WTC11 (cell line): Measurements from ENCODE around the gene MAP4K4. TPM values are rescaled to one million over a fixed set of nuclear protein-coding genes. Genes with fewer than 3 reads are reported as not detected.

Experiments
- ATAC-seq: fragments of 200-7000 bp; cut with Tn5 transposase; 2 replicates; pipeline ENCODE4 v1.10.0; 2021; ENCODE audit warnings: mild to moderate bottlenecking, moderate library complexity
- CTCF ChIA-PET: fragments of 300-600 bp; sonication (Branson Sonifier 250); formaldehyde crosslinking; loops from one replicate; lab custom pipeline; 2021; ENCODE audit warnings: antibody characterized with exemption; lab: Charles Lee
- POLR2A ChIA-PET: fragments of 350-600 bp; sonication (Branson Sonifier 250); formaldehyde crosslinking; loops from one replicate; lab custom pipeline; 2021; ENCODE audit warnings: antibody characterized with exemption; lab: Charles Lee
- DNase-seq: peaks from one replicate; pipeline ENCODE4 v3.0.0; 2021; ENCODE audit warnings: low spot score
- H3K27ac Mint-ChIP-seq: 2 replicates; pipeline ENCODE4 v1.8.0; 2021; ENCODE audit warnings: mixed read lengths
- H3K27me3 Mint-ChIP-seq: 2 replicates; pipeline ENCODE4 v1.8.0; 2021; ENCODE audit warnings: low read depth, mild to moderate bottlenecking, moderate library complexity, mixed read lengths
- H3K36me3 Mint-ChIP-seq: 2 replicates; pipeline ENCODE4 v1.8.0; 2021; ENCODE audit warnings: mixed read lengths
- H3K4me1 Mint-ChIP-seq: 2 replicates; pipeline ENCODE4 v1.8.0; 2022; ENCODE audit warnings: mixed read lengths
- H3K4me3 Mint-ChIP-seq: 2 replicates; pipeline ENCODE4 v1.8.0; 2021; ENCODE audit warnings: mild to moderate bottlenecking, moderate library complexity, mixed read lengths
- H3K9me3 Mint-ChIP-seq: 2 replicates; pipeline ENCODE4 v1.8.0; 2021; ENCODE audit warnings: mixed read lengths
- ATF2 ChIP-seq: sonication (generic); formaldehyde crosslinking; IDR thresholded peaks from 2 replicates; pipeline ENCODE4 v1.8.1; 2022; ENCODE audit warnings: low read depth, missing genetic modification reagents, borderline replicate concordance
- CBFB ChIP-seq: sonication (generic); formaldehyde crosslinking; IDR thresholded peaks from 2 replicates; pipeline ENCODE4 v1.8.1; 2022; ENCODE audit warnings: mild to moderate bottlenecking, low read depth, missing genetic modification reagents
- CDX4 ChIP-seq: fragments of 250-450 bp; sonication (Bioruptor Pico); IDR thresholded peaks from 2 replicates; pipeline ENCODE4 v1.9.0; 2021; ENCODE audit warnings: moderate library complexity, mild to moderate bottlenecking, inconsistent platforms, borderline replicate concordance
- CREM ChIP-seq: sonication (generic); formaldehyde crosslinking; IDR thresholded peaks from 2 replicates; pipeline ENCODE4 v1.8.1; 2022; ENCODE audit warnings: mild to moderate bottlenecking, missing genetic modification reagents, moderate library complexity
- E2F1 ChIP-seq: sonication (generic); formaldehyde crosslinking; IDR thresholded peaks from 2 replicates; pipeline ENCODE4 v1.8.0; 2022; ENCODE audit warnings: mild to moderate bottlenecking, missing genetic modification reagents
- E2F5 ChIP-seq: sonication (generic); formaldehyde crosslinking; IDR thresholded peaks from 2 replicates; pipeline ENCODE4 v1.8.1; 2022; ENCODE audit warnings: mild to moderate bottlenecking, moderate library complexity, missing genetic modification reagents
- FOXJ3 ChIP-seq: sonication (generic); formaldehyde crosslinking; IDR thresholded peaks from 2 replicates; pipeline ENCODE4 v1.9.0; 2021; ENCODE audit warnings: missing genetic modification reagents, mild to moderate bottlenecking, borderline replicate concordance
- HMGXB4 ChIP-seq: sonication (generic); formaldehyde crosslinking; IDR thresholded peaks from 2 replicates; pipeline ENCODE4 v1.8.1; 2023; ENCODE audit warnings: mild to moderate bottlenecking, moderate library complexity, missing genetic modification reagents
- MAX ChIP-seq: sonication (generic); formaldehyde crosslinking; IDR thresholded peaks from 2 replicates; pipeline ENCODE4 v1.8.0; 2022; ENCODE audit warnings: mild to moderate bottlenecking, missing genetic modification reagents
- MYBL2 ChIP-seq: sonication (generic); formaldehyde crosslinking; IDR thresholded peaks from 2 replicates; pipeline ENCODE4 v1.8.1; 2023; ENCODE audit warnings: mild to moderate bottlenecking, moderate library complexity, missing genetic modification reagents
- NFYB ChIP-seq: sonication (generic); formaldehyde crosslinking; conservative IDR thresholded peaks from 2 replicates; pipeline ENCODE4 v1.8.0; 2022; ENCODE audit warnings: low read depth, missing genetic modification reagents
- NR2C2 ChIP-seq: sonication (generic); formaldehyde crosslinking; IDR thresholded peaks from 2 replicates; pipeline ENCODE4 v1.8.0; 2022; ENCODE audit warnings: mild to moderate bottlenecking, missing genetic modification reagents
- PRRX2 ChIP-seq: fragments of 250-450 bp; sonication (Bioruptor Pico); IDR thresholded peaks from 2 replicates; pipeline ENCODE4 v1.8.0; 2021; ENCODE audit warnings: mild to moderate bottlenecking
- RELA ChIP-seq: sonication (generic); formaldehyde crosslinking; IDR thresholded peaks from 2 replicates; pipeline ENCODE4 v1.8.1; 2022; ENCODE audit warnings: missing genetic modification reagents, mild to moderate bottlenecking, borderline replicate concordance
- SMAD4 ChIP-seq: sonication (generic); formaldehyde crosslinking; IDR thresholded peaks from 2 replicates; pipeline ENCODE4 v1.8.0; 2022; ENCODE audit warnings: mild to moderate bottlenecking, missing genetic modification reagents
- TEAD4 ChIP-seq: sonication (generic); formaldehyde crosslinking; IDR thresholded peaks from 2 replicates; pipeline ENCODE4 v1.8.0; 2022; ENCODE audit warnings: mild to moderate bottlenecking, missing genetic modification reagents
- ZBTB43 ChIP-seq: sonication (generic); formaldehyde crosslinking; IDR thresholded peaks from 2 replicates; pipeline ENCODE4 v1.8.1; 2023; ENCODE audit warnings: mild to moderate bottlenecking, missing genetic modification reagents
- ZNF219 ChIP-seq: sonication (generic); formaldehyde crosslinking; IDR thresholded peaks from 2 replicates; pipeline ENCODE4 v1.8.0; 2023; ENCODE audit warnings: missing genetic modification reagents, mild to moderate bottlenecking, borderline replicate concordance
- ZNF232 ChIP-seq: sonication (generic); formaldehyde crosslinking; IDR thresholded peaks from 2 replicates; pipeline ENCODE4 v1.8.0; 2022; ENCODE audit warnings: mild to moderate bottlenecking, missing genetic modification reagents
- ZNF317 ChIP-seq: sonication (generic); formaldehyde crosslinking; IDR thresholded peaks from 2 replicates; pipeline ENCODE4 v1.8.1; 2023; ENCODE audit warnings: low read depth, mild to moderate bottlenecking, moderate library complexity, missing genetic modification reagents, borderline replicate concordance
- ZNF671 ChIP-seq: fragments of 250-450 bp; sonication (Bioruptor Pico); IDR thresholded peaks from 2 replicates; pipeline ENCODE4 v1.8.0; 2021; ENCODE audit warnings: mild to moderate bottlenecking
- total RNA-seq: library from RNA; stranded (reverse); gene quantifications from 3 replicates; pipeline ENCODE4 v1.2.3, GENCODE V29; 2021

MAP4K4 gene
- total RNA-seq, 1 experiment from 2014 or later = 112 TPM

- TF ChIP-seq ZNF219 = no peak
- TF ChIP-seq CREM (CRISPR knock-in tag) = no peak
These were observed 39.1 kb upstream of the MAP4K4 start (continued) for GRCh38 chr2:101658387-101658786.

GRCh38 chr2:101665312-101665711 is 32.2 kb upstream of the MAP4K4 start:
- POLR2A ChIA-PET = no interaction called here

GRCh38 chr2:101667823-101668222 is 29.7 kb upstream of the MAP4K4 start:
- CTCF ChIA-PET = no interaction called here
- Mint-ChIP-seq H3K27ac (no peak overlapping the region), H3K27me3 (no peaks in the 10 kb centered on the region), H3K9me3 (peaks cover 20% of the 10 kb centered on the region), H3K4me3 (no peak overlapping the region), H3K4me1 (0 out of 2 replicates have a peak, but pooled peaks cover 3% of the 10 kb centered on the region), H3K36me3 (peaks cover 14% of the 10 kb centered on the region)
- no peak for DNase-seq
- POLR2A ChIA-PET = no interaction called here
- ATAC-seq = 0 out of 2 replicates have a peak, but pooled peaks have one; percentile 34
- TF ChIP-seq PRRX2 (CRISPR knock-in tag) (no peak), E2F5 (CRISPR knock-in tag) (no peak), E2F1 (CRISPR knock-in tag) (no peak), RELA (CRISPR knock-in tag) (no peak), ZNF232 (no peak), FOXJ3 (no peak), ZNF671 (CRISPR knock-in tag) (no peak), CBFB (no peak), ZNF317 (CRISPR knock-in tag) (no peak), HMGXB4 (no peak), MYBL2 (no peak), ZBTB43 (CRISPR knock-in tag) (no peak), CDX4 (no peak), ZNF219 (no peak), MAX (CRISPR knock-in tag) (no peak), ATF2 (CRISPR knock-in tag) (no peak), TEAD4 (CRISPR knock-in tag) (no peak), NR2C2 (no peak), SMAD4 (CRISPR knock-in tag) (no peak)

More at GRCh38 chr2:101665312-101665711, 32.2 kb upstream of the MAP4K4 start:
- no peaks in the 10 kb centered on the region for H3K27me3 Mint-ChIP-seq
- peaks cover 5% of the 10 kb centered on the region; the same call in 1 of the 2 replicates for H3K9me3 Mint-ChIP-seq
- ATAC-seq (peak; percentile 70), DNase-seq (peak; percentile 16)
- H3K27ac Mint-ChIP-seq = no peak overlapping the region
- no peak for TF ChIP-seq MYBL2
- no peak for TF ChIP-seq E2F1 (CRISPR knock-in tag)
- TF ChIP-seq NFYB (CRISPR knock-in tag) = no peak
- 0 out of 2 replicates have a peak, but pooled peaks cover 3% of the 10 kb centered on the region for H3K4me1 Mint-ChIP-seq
- CTCF ChIA-PET = no interaction called here
- peaks cover under 1% of the 10 kb centered on the region; the same call in 1 of the 2 replicates for H3K36me3 Mint-ChIP-seq
- H3K4me3 Mint-ChIP-seq = no peak overlapping the region
